ENCODE results near the gene IKZF1. TPM values are rescaled to one million over a fixed set of nuclear protein-coding genes. Genes with fewer than 3 reads are reported as not detected.

Gene IKZF1
- total RNA-seq, 1 donor from 2014 or later = 2.0 TPM

DNA sequence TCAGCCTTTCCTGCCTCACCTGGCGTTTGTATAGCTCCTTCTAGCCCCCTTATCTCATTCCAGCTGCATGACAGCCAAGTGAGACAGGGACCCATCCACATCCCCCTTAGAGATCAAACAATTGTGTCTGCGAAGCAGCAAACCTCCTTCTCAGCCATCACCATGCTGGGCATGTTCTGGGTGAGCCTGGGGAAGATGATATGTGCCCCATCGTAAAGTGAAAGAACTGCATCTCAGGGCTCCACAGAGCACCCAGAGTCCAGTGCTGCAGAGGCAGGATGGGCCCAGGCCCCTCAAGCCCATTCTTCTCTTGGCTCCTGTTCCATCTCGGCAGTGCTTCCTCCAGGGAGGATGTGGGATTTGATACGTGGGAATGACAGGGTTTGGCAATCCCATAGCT, 102.4 kb downstream of the IKZF1 start:
- no peak overlapping the region for H3K4me3 Mint-ChIP-seq
- no peaks in the 10 kb centered on the region for H3K9me3 Mint-ChIP-seq
- no peak overlapping the region for H3K27ac Mint-ChIP-seq
- peaks cover 27% of the 10 kb centered on the region for H3K27me3 Mint-ChIP-seq
- H3K36me3 Mint-ChIP-seq = no peaks in the 10 kb centered on the region
- H3K4me1 Mint-ChIP-seq (ENCODE audit: unreplicated experiment) = no peaks in the 10 kb centered on the region
- TF ChIP-seq CTCF (conservative IDR thresholded peaks at IDR 0.05) = no peak
- DNase-seq (ENCODE audit: extremely low spot score, unreplicated experiment) = no peak

DNA sequence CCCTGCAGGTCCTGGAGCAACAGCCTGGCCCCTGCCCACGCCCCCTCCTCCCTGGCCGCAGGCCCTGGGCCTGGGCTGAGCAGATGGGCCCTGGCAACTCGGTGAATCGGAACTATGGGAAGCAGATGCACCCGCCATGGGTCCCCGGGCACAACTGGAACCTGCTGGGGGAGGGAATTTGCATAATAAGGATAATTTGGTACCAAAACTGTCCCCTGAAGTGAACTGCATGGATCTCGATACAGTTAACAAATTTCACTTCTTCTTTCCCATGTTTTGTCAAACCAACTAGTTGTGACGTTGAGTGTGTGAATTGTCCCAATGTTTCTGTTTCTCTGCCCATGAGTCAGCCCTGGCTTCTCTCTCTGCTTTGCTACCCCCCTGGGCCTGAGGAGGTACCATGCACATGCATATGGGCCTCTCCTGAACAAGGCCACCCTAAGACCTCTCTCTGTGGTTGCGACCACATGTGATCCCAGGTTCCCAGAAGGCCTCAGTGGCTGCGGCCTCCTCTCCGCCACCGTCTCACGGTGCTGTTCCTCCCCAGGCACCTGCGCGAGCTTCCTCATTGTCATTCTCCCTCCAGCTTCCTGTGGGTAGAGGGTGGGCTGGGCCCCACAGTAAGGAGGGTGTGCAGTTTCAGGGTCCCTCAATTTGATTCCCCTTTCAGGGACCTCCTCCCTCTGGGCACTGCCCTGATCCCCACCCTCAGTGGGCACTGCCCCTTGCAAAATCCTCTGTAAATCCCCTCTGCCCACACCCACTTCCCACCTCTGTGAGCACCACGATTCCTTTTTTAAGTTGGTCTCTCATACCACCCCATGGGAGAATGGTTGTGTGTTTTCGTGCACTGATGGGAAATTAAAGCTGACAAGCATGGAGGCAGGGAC, 105.6 kb downstream of the IKZF1 start:
- Mint-ChIP-seq H3K9me3 (no peaks in the 10 kb centered on the region), H3K27ac (no peak overlapping the region), H3K27me3 (peaks cover 23% of the 10 kb centered on the region), H3K36me3 (no peaks in the 10 kb centered on the region), H3K4me1 (ENCODE audit: unreplicated experiment) (no peaks in the 10 kb centered on the region), H3K4me3 (no peak overlapping the region)
- no peak for TF ChIP-seq CTCF (conservative IDR thresholded peaks at IDR 0.05)
- no peak for DNase-seq (ENCODE audit: extremely low spot score, unreplicated experiment)

DNA sequence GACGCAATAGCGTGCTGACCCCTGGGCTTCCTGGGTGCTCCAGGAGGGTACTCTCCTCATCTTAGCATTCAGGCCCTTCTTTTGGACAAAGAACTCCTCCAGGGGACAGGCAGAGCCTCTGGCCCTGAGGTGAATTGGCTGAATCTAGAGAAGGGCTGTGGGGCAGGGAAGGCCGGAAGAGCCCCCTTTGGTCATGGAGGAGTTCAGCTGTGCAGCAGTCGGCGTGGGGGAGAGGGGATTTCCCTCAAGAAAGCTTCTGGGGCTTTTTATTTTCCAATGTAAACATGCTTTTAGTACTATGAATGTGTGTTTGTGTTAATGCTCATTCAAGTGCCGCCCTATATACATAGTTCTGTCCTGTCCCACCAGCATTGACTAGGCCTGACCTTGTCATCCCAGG, 106.8 kb downstream of the IKZF1 start:
- Mint-ChIP-seq H3K4me3 (no peak overlapping the region), H3K36me3 (no peaks in the 10 kb centered on the region), H3K27ac (no peak overlapping the region), H3K27me3 (peaks cover 22% of the 10 kb centered on the region), H3K9me3 (no peaks in the 10 kb centered on the region), H3K4me1 (ENCODE audit: unreplicated experiment) (no peaks in the 10 kb centered on the region)
- no peak for TF ChIP-seq CTCF (conservative IDR thresholded peaks at IDR 0.05)
- no peak for DNase-seq (ENCODE audit: extremely low spot score, unreplicated experiment)

- Mint-ChIP-seq H3K4me3 (no peak overlapping the region), H3K27me3 (peaks cover 9% of the 10 kb centered on the region), H3K9me3 (no peaks in the 10 kb centered on the region), H3K36me3 (no peaks in the 10 kb centered on the region), H3K27ac (no peak overlapping the region), H3K4me1 (ENCODE audit: unreplicated experiment) (no peaks in the 10 kb centered on the region)
- no peak for TF ChIP-seq CTCF (conservative IDR thresholded peaks at IDR 0.05)
- no peak for DNase-seq (ENCODE audit: extremely low spot score, unreplicated experiment)
Measured at GRCh38 chr7:50412973-50413372, 108.5 kb downstream of the IKZF1 start.

DNA sequence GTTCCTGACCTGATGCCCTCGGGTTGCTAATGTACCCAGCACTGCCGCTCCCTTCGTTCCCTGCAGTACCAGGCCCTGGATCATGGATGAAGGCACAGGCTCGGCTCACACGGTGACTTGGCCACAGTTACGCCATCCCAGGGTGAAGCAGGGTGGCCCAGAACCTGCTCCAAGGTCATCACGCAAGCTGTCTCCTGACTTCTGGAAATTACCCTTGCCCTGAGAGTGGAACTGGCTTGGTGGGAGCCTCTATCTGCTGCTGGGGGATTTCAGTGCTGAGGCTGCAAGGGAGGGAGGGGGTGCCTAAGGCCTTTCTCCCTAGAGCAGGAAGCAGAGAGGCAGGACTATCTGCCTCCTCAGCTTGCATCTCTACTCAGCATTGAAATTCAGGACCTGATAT, 109.0 kb downstream of the IKZF1 start:
- Mint-ChIP-seq H3K27me3 (peaks cover 4% of the 10 kb centered on the region), H3K36me3 (no peaks in the 10 kb centered on the region), H3K9me3 (no peaks in the 10 kb centered on the region), H3K27ac (no peak overlapping the region), H3K4me1 (ENCODE audit: unreplicated experiment) (no peaks in the 10 kb centered on the region), H3K4me3 (no peak overlapping the region)
- TF ChIP-seq CTCF (conservative IDR thresholded peaks at IDR 0.05) = no peak
- no peak for DNase-seq (ENCODE audit: extremely low spot score, unreplicated experiment)

Data from type B pancreatic cell (in vitro differentiated cells).